ENCODE results near the gene TNFAIP8.

- TF ChIP-seq POLR2AphosphoS5 (IDR thresholded peaks at IDR 0.05; ENCODE audit: low read length) (no peak), CBX5 (IDR thresholded peaks at IDR 0.05; ENCODE audit: low read depth) (no peak), RB1 (IDR thresholded peaks at IDR 0.05; ENCODE audit: borderline replicate concordance) (no peak), HCFC1 (IDR thresholded peaks at IDR 0.05; ENCODE audit: low read length) (no peak), ZNF274 (IDR thresholded peaks at IDR 0.05; ENCODE audit: insufficient read depth, insufficient read length) (no peak), RELA (IDR thresholded peaks at IDR 0.05; ENCODE audit: borderline replicate concordance, partially characterized antibody) (no peak), SMARCA5 (IDR thresholded peaks at IDR 0.05) (no peak)
- TF ChIP-seq, protein P1, sequence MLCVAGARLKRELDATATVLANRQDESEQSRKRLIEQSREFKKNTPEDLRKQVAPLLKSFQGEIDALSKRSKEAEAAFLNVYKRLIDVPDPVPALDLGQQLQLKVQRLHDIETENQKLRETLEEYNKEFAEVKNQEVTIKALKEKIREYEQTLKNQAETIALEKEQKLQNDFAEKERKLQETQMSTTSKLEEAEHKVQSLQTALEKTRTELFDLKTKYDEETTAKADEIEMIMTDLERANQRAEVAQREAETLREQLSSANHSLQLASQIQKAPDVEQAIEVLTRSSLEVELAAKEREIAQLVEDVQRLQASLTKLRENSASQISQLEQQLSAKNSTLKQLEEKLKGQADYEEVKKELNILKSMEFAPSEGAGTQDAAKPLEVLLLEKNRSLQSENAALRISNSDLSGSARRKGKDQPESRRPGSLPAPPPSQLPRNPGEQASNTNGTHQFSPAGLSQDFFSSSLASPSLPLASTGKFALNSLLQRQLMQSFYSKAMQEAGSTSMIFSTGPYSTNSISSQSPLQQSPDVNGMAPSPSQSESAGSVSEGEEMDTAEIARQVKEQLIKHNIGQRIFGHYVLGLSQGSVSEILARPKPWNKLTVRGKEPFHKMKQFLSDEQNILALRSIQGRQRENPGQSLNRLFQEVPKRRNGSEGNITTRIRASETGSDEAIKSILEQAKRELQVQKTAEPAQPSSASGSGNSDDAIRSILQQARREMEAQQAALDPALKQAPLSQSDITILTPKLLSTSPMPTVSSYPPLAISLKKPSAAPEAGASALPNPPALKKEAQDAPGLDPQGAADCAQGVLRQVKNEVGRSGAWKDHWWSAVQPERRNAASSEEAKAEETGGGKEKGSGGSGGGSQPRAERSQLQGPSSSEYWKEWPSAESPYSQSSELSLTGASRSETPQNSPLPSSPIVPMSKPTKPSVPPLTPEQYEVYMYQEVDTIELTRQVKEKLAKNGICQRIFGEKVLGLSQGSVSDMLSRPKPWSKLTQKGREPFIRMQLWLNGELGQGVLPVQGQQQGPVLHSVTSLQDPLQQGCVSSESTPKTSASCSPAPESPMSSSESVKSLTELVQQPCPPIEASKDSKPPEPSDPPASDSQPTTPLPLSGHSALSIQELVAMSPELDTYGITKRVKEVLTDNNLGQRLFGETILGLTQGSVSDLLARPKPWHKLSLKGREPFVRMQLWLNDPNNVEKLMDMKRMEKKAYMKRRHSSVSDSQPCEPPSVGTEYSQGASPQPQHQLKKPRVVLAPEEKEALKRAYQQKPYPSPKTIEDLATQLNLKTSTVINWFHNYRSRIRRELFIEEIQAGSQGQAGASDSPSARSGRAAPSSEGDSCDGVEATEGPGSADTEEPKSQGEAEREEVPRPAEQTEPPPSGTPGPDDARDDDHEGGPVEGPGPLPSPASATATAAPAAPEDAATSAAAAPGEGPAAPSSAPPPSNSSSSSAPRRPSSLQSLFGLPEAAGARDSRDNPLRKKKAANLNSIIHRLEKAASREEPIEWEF (IDR thresholded peaks at IDR 0.05; ENCODE audit: insufficient replicate concordance, low read depth, low read length) = no peak
- TF ChIP-seq, protein P2, sequence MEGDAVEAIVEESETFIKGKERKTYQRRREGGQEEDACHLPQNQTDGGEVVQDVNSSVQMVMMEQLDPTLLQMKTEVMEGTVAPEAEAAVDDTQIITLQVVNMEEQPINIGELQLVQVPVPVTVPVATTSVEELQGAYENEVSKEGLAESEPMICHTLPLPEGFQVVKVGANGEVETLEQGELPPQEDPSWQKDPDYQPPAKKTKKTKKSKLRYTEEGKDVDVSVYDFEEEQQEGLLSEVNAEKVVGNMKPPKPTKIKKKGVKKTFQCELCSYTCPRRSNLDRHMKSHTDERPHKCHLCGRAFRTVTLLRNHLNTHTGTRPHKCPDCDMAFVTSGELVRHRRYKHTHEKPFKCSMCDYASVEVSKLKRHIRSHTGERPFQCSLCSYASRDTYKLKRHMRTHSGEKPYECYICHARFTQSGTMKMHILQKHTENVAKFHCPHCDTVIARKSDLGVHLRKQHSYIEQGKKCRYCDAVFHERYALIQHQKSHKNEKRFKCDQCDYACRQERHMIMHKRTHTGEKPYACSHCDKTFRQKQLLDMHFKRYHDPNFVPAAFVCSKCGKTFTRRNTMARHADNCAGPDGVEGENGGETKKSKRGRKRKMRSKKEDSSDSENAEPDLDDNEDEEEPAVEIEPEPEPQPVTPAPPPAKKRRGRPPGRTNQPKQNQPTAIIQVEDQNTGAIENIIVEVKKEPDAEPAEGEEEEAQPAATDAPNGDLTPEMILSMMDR (IDR thresholded peaks at IDR 0.05 in 2 of 3, conservative IDR thresholded peaks at IDR 0.05 in 1 of 3; ENCODE audit: control insufficient read depth in 2 of 3, extremely low read depth in 1 of 3, insufficient read depth in 1 of 3, low read depth in 3 of 3, low read length in 3 of 3) = no peak
These were observed 27.2 kb downstream of the TNFAIP8 start for GRCh38 chr5:119383008-119383407.

All from GM12878 (cell line).